SK-N-SH (cell line): ENCODE data around the gene PDE10A.

Source experiments
- CTCF ChIP-seq: fragments of 200-600 bp; sonication (generic); IDR thresholded peaks from 2 replicates; pipeline ENCODE4 v1.6.1; 2017; ENCODE audit warnings: antibody characterized with exemption, mild to moderate bottlenecking, moderate library complexity
- EP300 ChIP-seq, 2 experiments: IDR thresholded peaks; 2 replicates each; pipeline versions ENCODE4 v1.4.0 to v1.6.1; 2012; ENCODE audit warnings: borderline replicate concordance in 1 of 2, low read depth in 1 of 2, low read length in 1 of 2
- FOXM1 ChIP-seq: IDR thresholded peaks from 2 replicates; pipeline ENCODE4 v1.4.0; 2012; ENCODE audit warnings: low read depth, mild to moderate bottlenecking
- MEF2A ChIP-seq: IDR thresholded peaks from 2 replicates; pipeline ENCODE4 v1.4.0; 2012; ENCODE audit warnings: low read depth, borderline replicate concordance
- MXI1 ChIP-seq: IDR thresholded peaks from 2 replicates; pipeline ENCODE4 v1.6.1; 2012; ENCODE audit warnings: mild to moderate bottlenecking, low read depth, low read length, improper control_type of control experiment
- POLR2AphosphoS5 ChIP-seq: IDR thresholded peaks from 2 replicates; pipeline ENCODE4 v1.6.1; 2012; ENCODE audit warnings: low read depth, low read length
- RXRA ChIP-seq: IDR thresholded peaks from 2 replicates; pipeline ENCODE4 v1.4.0; 2012; ENCODE audit warnings: low read depth, mild to moderate bottlenecking, borderline replicate concordance
- SIN3A ChIP-seq: IDR thresholded peaks from 2 replicates; pipeline ENCODE4 v1.6.1; 2012; ENCODE audit warnings: low read depth, mild to moderate bottlenecking, low read length, moderate library complexity, borderline replicate concordance
- SMC3 ChIP-seq: IDR thresholded peaks from 2 replicates; pipeline ENCODE4 v1.6.1; 2012; ENCODE audit warnings: low read depth, low read length, improper control_type of control experiment
- TCF12 ChIP-seq: IDR thresholded peaks from 2 replicates; pipeline ENCODE4 v1.4.0; 2012
- USF2 ChIP-seq: fragments of 150-350 bp; IDR thresholded peaks from 2 replicates; pipeline ENCODE4 v1.6.1; 2017; ENCODE audit warnings: antibody characterized with exemption, low read length, low read depth, borderline replicate concordance
- YY1 ChIP-seq: IDR thresholded peaks from 2 replicates; pipeline ENCODE4 v1.4.0; 2012; ENCODE audit warnings: low read depth, mild to moderate bottlenecking
- TF ChIP-seq, protein P1 (sequence below): IDR thresholded peaks from 2 replicates; pipeline ENCODE4; 2012
- TF ChIP-seq, protein P2 (sequence below): IDR thresholded peaks from 2 replicates; pipeline ENCODE4 v1.6.1; 2012; ENCODE audit warnings: mild to moderate bottlenecking, low read depth, low read length, moderate library complexity

GRCh38 chr6:165508321-165508869 is 154.6 kb downstream of the PDE10A start:
- no peak for TF ChIP-seq CTCF
- TF ChIP-seq POLR2AphosphoS5: no peak
- TF ChIP-seq YY1: no peak
- TF ChIP-seq, protein P1, sequence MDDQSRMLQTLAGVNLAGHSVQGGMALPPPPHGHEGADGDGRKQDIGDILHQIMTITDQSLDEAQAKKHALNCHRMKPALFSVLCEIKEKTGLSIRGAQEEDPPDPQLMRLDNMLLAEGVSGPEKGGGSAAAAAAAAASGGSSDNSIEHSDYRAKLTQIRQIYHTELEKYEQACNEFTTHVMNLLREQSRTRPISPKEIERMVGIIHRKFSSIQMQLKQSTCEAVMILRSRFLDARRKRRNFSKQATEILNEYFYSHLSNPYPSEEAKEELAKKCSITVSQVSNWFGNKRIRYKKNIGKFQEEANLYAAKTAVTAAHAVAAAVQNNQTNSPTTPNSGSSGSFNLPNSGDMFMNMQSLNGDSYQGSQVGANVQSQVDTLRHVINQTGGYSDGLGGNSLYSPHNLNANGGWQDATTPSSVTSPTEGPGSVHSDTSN: no peak
- no peak for TF ChIP-seq FOXM1
- no peak for TF ChIP-seq SMC3
- TF ChIP-seq, protein P2, sequence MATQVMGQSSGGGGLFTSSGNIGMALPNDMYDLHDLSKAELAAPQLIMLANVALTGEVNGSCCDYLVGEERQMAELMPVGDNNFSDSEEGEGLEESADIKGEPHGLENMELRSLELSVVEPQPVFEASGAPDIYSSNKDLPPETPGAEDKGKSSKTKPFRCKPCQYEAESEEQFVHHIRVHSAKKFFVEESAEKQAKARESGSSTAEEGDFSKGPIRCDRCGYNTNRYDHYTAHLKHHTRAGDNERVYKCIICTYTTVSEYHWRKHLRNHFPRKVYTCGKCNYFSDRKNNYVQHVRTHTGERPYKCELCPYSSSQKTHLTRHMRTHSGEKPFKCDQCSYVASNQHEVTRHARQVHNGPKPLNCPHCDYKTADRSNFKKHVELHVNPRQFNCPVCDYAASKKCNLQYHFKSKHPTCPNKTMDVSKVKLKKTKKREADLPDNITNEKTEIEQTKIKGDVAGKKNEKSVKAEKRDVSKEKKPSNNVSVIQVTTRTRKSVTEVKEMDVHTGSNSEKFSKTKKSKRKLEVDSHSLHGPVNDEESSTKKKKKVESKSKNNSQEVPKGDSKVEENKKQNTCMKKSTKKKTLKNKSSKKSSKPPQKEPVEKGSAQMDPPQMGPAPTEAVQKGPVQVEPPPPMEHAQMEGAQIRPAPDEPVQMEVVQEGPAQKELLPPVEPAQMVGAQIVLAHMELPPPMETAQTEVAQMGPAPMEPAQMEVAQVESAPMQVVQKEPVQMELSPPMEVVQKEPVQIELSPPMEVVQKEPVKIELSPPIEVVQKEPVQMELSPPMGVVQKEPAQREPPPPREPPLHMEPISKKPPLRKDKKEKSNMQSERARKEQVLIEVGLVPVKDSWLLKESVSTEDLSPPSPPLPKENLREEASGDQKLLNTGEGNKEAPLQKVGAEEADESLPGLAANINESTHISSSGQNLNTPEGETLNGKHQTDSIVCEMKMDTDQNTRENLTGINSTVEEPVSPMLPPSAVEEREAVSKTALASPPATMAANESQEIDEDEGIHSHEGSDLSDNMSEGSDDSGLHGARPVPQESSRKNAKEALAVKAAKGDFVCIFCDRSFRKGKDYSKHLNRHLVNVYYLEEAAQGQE: no peak
- no peak for TF ChIP-seq EP300 (IDR thresholded peaks at IDR 0.05; ENCODE audit: borderline replicate concordance in 1 of 2, low read depth in 1 of 2, low read length in 1 of 2)
- TF ChIP-seq RXRA: no peak
- TF ChIP-seq SIN3A: no peak
- TF ChIP-seq MXI1: no peak
- no peak for TF ChIP-seq TCF12
- TF ChIP-seq USF2: no peak
- TF ChIP-seq MEF2A: no peak
